ENCODE results near the gene ENOX1.
A peak's percentile ranks its signal among the peaks of the same experiment; 100 is the strongest.

Gene ENOX1

DNA sequence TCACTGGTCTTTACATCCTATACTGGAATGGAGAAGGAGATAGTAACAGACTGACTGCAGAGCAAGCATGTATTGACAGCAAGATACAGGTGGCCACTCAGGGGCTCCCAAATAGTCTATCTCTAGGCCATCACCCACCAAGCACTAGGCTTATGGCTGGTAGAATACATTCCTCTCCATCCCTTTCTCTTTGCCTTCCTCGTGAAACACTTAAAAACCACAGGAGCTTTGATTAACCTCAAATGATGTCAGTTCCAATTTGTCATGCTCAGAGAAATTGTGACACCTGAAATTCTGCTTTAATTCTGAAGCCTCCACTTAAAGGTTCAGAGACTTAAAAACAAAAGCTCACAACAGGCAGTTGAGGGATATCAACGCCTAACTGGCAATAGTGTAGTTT is 17.2 kb downstream of the ENOX1 start:
- H3K14ac ChIP-seq (ENCODE audit: low read length in 2 of 2): no peak overlapping the region
- H2AFZ ChIP-seq (ENCODE audit: low read depth, low read length): no peak overlapping the region
- no peak overlapping the region for H2BK120ac ChIP-seq (ENCODE audit: low read depth, low read length)
- no peak overlapping the region for H3K27ac ChIP-seq (ENCODE audit: low read length, poor library complexity, severe bottlenecking)
- no peak overlapping the region for H2BK12ac ChIP-seq (ENCODE audit: low read length in 2 of 2)
- DNase-seq: no peak
- no peak overlapping the region for H3K4me3 ChIP-seq (ENCODE audit: insufficient read depth in 1 of 2, low read depth in 1 of 2, low read length in 2 of 2)
- H3K79me1 ChIP-seq (replicated peaks; ENCODE audit: low read length, poor library complexity, severe bottlenecking): no peaks in the 10 kb centered on the region
- H3K9me3 ChIP-seq (ENCODE audit: control insufficient read depth, low read length): no peaks in the 10 kb centered on the region
- no peak overlapping the region for H2BK5ac ChIP-seq (ENCODE audit: low read depth, low read length, poor library complexity, severe bottlenecking)
- H3K4me2 ChIP-seq (ENCODE audit: low read length, poor library complexity, severe bottlenecking): no peak overlapping the region
- no peaks in the 10 kb centered on the region for H3K4me1 ChIP-seq (ENCODE audit: control insufficient read depth, insufficient read depth, low read depth, low read length)
- no peak overlapping the region for H4K8ac ChIP-seq (ENCODE audit: low read length)
- 76% methylated on average over 1 of the region's 2 CpGs for WGBS
- H3K36me3 ChIP-seq (ENCODE audit: control insufficient read depth in 1 of 2, insufficient read depth in 2 of 2, low read depth in 1 of 2, low read length in 2 of 2): no peaks in the 10 kb centered on the region
- no peak overlapping the region for H3K23ac ChIP-seq (ENCODE audit: low read length in 2 of 2)
- peaks cover 0 to 3% of the 10 kb centered on the region in 2 experiments for H3K27me3 ChIP-seq (ENCODE audit: control insufficient read depth in 1 of 2, insufficient read depth in 1 of 2, low read length in 2 of 2)
- no peak overlapping the region for H3K9ac ChIP-seq (ENCODE audit: low read length)
- H2AK5ac ChIP-seq (ENCODE audit: low read length, severe bottlenecking): no peak overlapping the region
- H4K91ac ChIP-seq (ENCODE audit: low read length): no peak overlapping the region
- H3K18ac ChIP-seq (ENCODE audit: low read depth in 1 of 2, low read length in 2 of 2): no peak overlapping the region
- no peak overlapping the region for H2BK15ac ChIP-seq (ENCODE audit: low read depth, poor library complexity, severe bottlenecking)
- no peak overlapping the region for H3K4ac ChIP-seq (ENCODE audit: low read depth in 1 of 2, low read length in 2 of 2)

DNA sequence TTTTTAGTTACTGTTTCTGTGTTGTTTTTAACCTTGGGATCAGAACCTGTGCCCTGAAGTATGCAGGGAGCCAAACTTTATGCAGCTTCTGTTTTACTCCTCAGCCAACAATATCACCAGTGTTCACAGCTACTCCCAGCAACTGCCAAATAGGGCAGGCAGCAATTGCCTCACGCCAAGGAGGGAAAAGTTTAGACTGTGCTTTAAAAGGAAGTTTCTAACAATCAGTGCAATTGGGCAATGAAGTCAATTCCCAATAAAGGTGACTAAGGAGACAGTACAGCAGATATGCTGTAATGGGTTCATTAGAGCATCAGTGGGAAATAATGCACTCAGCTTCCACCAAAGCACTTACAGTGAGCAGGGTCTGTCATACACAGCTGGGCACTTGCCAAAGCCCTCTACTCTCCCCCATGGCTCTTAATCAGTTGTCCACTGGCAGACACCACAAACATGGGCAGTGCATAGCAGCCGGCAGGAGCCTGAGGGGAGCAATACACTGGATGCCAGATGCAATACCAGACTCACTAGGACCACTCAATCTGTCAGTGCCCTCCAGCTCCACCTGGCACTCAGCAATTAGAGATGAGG is 19.3 kb downstream of the ENOX1 start:
- Histone ChIP-seq H3K4ac (ENCODE audit: low read depth in 1 of 2, low read length in 2 of 2) (no peak overlapping the region), H3K18ac (ENCODE audit: low read depth in 1 of 2, low read length in 2 of 2) (peak overlapping the region in 1 of 2 experiments; percentile 41), H3K27me3 (ENCODE audit: control insufficient read depth in 1 of 2, insufficient read depth in 1 of 2, low read length in 2 of 2) (peaks cover 0 to 3% of the 10 kb centered on the region in 2 experiments), H2BK5ac (ENCODE audit: low read depth, low read length, poor library complexity, severe bottlenecking) (no peak overlapping the region), H3K27ac (ENCODE audit: low read length, poor library complexity, severe bottlenecking) (no peak overlapping the region), H3K4me1 (ENCODE audit: control insufficient read depth, insufficient read depth, low read depth, low read length) (no peaks in the 10 kb centered on the region), H2AK5ac (ENCODE audit: low read length, severe bottlenecking) (no peak overlapping the region), H2BK15ac (ENCODE audit: low read depth, poor library complexity, severe bottlenecking) (no peak overlapping the region), H4K8ac (ENCODE audit: low read length) (no peak overlapping the region), H3K9me3 (ENCODE audit: control insufficient read depth, low read length) (no peaks in the 10 kb centered on the region), H3K4me2 (ENCODE audit: low read length, poor library complexity, severe bottlenecking) (no peak overlapping the region), H4K91ac (ENCODE audit: low read length) (no peak overlapping the region), H3K9ac (ENCODE audit: low read length) (no peak overlapping the region), H3K4me3 (ENCODE audit: insufficient read depth in 1 of 2, low read depth in 1 of 2, low read length in 2 of 2) (peak overlapping the region in 1 of 2 experiments; percentile 25), H2BK120ac (ENCODE audit: low read depth, low read length) (no peak overlapping the region), H3K14ac (ENCODE audit: low read length in 2 of 2) (no peak overlapping the region), H2BK12ac (ENCODE audit: low read length in 2 of 2) (no peak overlapping the region), H3K79me1 (replicated peaks; ENCODE audit: low read length, poor library complexity, severe bottlenecking) (no peaks in the 10 kb centered on the region), H2AFZ (ENCODE audit: low read depth, low read length) (no peak overlapping the region), H3K36me3 (ENCODE audit: control insufficient read depth in 1 of 2, insufficient read depth in 2 of 2, low read depth in 1 of 2, low read length in 2 of 2) (no peaks in the 10 kb centered on the region), H3K23ac (ENCODE audit: low read length in 2 of 2) (no peak overlapping the region)
- peak; percentile 10 for DNase-seq
- WGBS: 94% methylated on average over 2 of the region's 2 CpGs

- H4K8ac ChIP-seq (ENCODE audit: low read length): no peak overlapping the region
- 91% methylated on average over 4 of the region's 5 CpGs for WGBS
- no peak overlapping the region for H2BK12ac ChIP-seq (ENCODE audit: low read length in 2 of 2)
- H3K14ac ChIP-seq (ENCODE audit: low read length in 2 of 2): no peak overlapping the region
- H2BK15ac ChIP-seq (ENCODE audit: low read depth, poor library complexity, severe bottlenecking): no peak overlapping the region
- H2BK5ac ChIP-seq (ENCODE audit: low read depth, low read length, poor library complexity, severe bottlenecking): no peak overlapping the region
- no peaks in the 10 kb centered on the region for H3K4me1 ChIP-seq (ENCODE audit: control insufficient read depth, insufficient read depth, low read depth, low read length)
- no peak overlapping the region for H3K4me2 ChIP-seq (ENCODE audit: low read length, poor library complexity, severe bottlenecking)
- no peaks in the 10 kb centered on the region for H3K79me1 ChIP-seq (replicated peaks; ENCODE audit: low read length, poor library complexity, severe bottlenecking)
- peaks cover 0 to 3% of the 10 kb centered on the region in 2 experiments for H3K27me3 ChIP-seq (ENCODE audit: control insufficient read depth in 1 of 2, insufficient read depth in 1 of 2, low read length in 2 of 2)
- no peak overlapping the region for H3K27ac ChIP-seq (ENCODE audit: low read length, poor library complexity, severe bottlenecking)
- no peak overlapping the region for H2AFZ ChIP-seq (ENCODE audit: low read depth, low read length)
- H3K23ac ChIP-seq (ENCODE audit: low read length in 2 of 2): no peak overlapping the region
- no peak overlapping the region for H3K4ac ChIP-seq (ENCODE audit: low read depth in 1 of 2, low read length in 2 of 2)
- H3K18ac ChIP-seq (ENCODE audit: low read depth in 1 of 2, low read length in 2 of 2): no peak overlapping the region
- H3K36me3 ChIP-seq (ENCODE audit: control insufficient read depth in 1 of 2, insufficient read depth in 2 of 2, low read depth in 1 of 2, low read length in 2 of 2): no peaks in the 10 kb centered on the region
- H2BK120ac ChIP-seq (ENCODE audit: low read depth, low read length): no peak overlapping the region
- H3K4me3 ChIP-seq (ENCODE audit: insufficient read depth in 1 of 2, low read depth in 1 of 2, low read length in 2 of 2): peak overlapping the region in 1 of 2 experiments; percentile 25
- no peaks in the 10 kb centered on the region for H3K9me3 ChIP-seq (ENCODE audit: control insufficient read depth, low read length)
- no peak overlapping the region for H2AK5ac ChIP-seq (ENCODE audit: low read length, severe bottlenecking)
- no peak for DNase-seq
- H4K91ac ChIP-seq (ENCODE audit: low read length): no peak overlapping the region
- no peak overlapping the region for H3K9ac ChIP-seq (ENCODE audit: low read length)
Measured at GRCh38 chr13:43766725-43767124, 20.0 kb downstream of the ENOX1 start.

GRCh38 chr13:43764349-43764748 is 22.4 kb downstream of the ENOX1 start:
- no peaks in the 10 kb centered on the region for H3K4me1 ChIP-seq (ENCODE audit: control insufficient read depth, insufficient read depth, low read depth, low read length)
- no peak overlapping the region for H4K91ac ChIP-seq (ENCODE audit: low read length)
- H3K4me3 ChIP-seq (ENCODE audit: insufficient read depth in 1 of 2, low read depth in 1 of 2, low read length in 2 of 2): no peak overlapping the region
- H3K27ac ChIP-seq (ENCODE audit: low read length, poor library complexity, severe bottlenecking): no peak overlapping the region
- no peak overlapping the region for H2AK5ac ChIP-seq (ENCODE audit: low read length, severe bottlenecking)
- no peak overlapping the region for H2AFZ ChIP-seq (ENCODE audit: low read depth, low read length)
- DNase-seq: no peak
- H4K8ac ChIP-seq (ENCODE audit: low read length): no peak overlapping the region
- H3K4ac ChIP-seq (ENCODE audit: low read depth in 1 of 2, low read length in 2 of 2): no peak overlapping the region
- no peak overlapping the region for H2BK5ac ChIP-seq (ENCODE audit: low read depth, low read length, poor library complexity, severe bottlenecking)
- peaks cover 0 to 3% of the 10 kb centered on the region in 2 experiments for H3K27me3 ChIP-seq (ENCODE audit: control insufficient read depth in 1 of 2, insufficient read depth in 1 of 2, low read length in 2 of 2)
- H2BK120ac ChIP-seq (ENCODE audit: low read depth, low read length): no peak overlapping the region
- no peak overlapping the region for H3K9ac ChIP-seq (ENCODE audit: low read length)
- H2BK15ac ChIP-seq (ENCODE audit: low read depth, poor library complexity, severe bottlenecking): no peak overlapping the region
- H3K36me3 ChIP-seq (ENCODE audit: control insufficient read depth in 1 of 2, insufficient read depth in 2 of 2, low read depth in 1 of 2, low read length in 2 of 2): no peaks in the 10 kb centered on the region
- H3K18ac ChIP-seq (ENCODE audit: low read depth in 1 of 2, low read length in 2 of 2): no peak overlapping the region
- H3K9me3 ChIP-seq (ENCODE audit: control insufficient read depth, low read length): no peaks in the 10 kb centered on the region
- no peak overlapping the region for H3K23ac ChIP-seq (ENCODE audit: low read length in 2 of 2)
- H3K4me2 ChIP-seq (ENCODE audit: low read length, poor library complexity, severe bottlenecking): no peak overlapping the region
- H2BK12ac ChIP-seq (ENCODE audit: low read length in 2 of 2): no peak overlapping the region
- no peak overlapping the region for H3K14ac ChIP-seq (ENCODE audit: low read length in 2 of 2)
- H3K79me1 ChIP-seq (replicated peaks; ENCODE audit: low read length, poor library complexity, severe bottlenecking): no peaks in the 10 kb centered on the region
- 54% methylated on average over 2 of the region's 2 CpGs for WGBS

Data from mesenchymal stem cell (in vitro differentiated cells and primary cell).